ENCODE results near the gene HAUS5. TPM values are rescaled to one million over a fixed set of nuclear protein-coding genes. Genes with fewer than 3 reads are reported as not detected.

Gene HAUS5, protein sequence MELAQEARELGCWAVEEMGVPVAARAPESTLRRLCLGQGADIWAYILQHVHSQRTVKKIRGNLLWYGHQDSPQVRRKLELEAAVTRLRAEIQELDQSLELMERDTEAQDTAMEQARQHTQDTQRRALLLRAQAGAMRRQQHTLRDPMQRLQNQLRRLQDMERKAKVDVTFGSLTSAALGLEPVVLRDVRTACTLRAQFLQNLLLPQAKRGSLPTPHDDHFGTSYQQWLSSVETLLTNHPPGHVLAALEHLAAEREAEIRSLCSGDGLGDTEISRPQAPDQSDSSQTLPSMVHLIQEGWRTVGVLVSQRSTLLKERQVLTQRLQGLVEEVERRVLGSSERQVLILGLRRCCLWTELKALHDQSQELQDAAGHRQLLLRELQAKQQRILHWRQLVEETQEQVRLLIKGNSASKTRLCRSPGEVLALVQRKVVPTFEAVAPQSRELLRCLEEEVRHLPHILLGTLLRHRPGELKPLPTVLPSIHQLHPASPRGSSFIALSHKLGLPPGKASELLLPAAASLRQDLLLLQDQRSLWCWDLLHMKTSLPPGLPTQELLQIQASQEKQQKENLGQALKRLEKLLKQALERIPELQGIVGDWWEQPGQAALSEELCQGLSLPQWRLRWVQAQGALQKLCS
- 7.7 and 11.7 TPM in 2 replicates for total RNA-seq

DNA sequence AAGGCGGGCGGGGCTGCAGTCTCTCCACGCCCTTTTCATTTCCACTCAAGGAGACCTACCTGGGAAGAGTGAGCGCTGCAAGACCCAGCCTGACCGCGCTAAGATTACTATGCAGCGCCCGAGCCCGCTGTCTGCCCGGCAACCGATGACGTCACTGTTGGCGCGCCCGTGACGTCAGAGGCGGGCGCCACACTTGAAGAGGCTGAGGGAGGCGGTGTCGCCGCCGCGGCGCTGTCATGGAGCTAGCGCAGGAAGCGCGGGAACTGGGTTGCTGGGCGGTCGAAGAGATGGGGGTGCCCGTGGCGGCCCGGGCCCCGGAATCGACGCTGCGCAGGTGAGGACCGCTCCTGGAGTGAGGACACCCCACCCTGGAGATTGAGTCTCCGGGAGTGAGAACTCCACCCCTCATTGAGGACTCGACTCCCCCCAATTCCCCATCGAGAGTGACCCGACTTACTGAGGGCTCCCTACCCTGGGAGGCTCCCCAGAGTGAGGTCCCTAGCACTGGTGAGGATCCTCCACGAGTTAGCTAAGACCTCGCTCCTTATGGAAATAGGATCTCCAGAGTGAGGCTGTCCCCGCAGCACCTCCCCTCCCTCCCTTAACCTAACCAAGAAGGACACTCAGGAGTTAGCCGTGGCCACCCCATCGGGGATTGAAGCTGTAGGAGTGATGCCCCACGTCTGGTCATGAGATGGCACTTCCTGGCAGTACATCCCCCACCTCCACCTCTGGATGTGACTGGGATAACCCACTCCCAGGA, at the start of gene HAUS5:
HAUS5 (plus strand) TSS at position 177 of the 763 bp plus-strand sequence; CDS start at position 237, 60 bp downstream.

DNA sequence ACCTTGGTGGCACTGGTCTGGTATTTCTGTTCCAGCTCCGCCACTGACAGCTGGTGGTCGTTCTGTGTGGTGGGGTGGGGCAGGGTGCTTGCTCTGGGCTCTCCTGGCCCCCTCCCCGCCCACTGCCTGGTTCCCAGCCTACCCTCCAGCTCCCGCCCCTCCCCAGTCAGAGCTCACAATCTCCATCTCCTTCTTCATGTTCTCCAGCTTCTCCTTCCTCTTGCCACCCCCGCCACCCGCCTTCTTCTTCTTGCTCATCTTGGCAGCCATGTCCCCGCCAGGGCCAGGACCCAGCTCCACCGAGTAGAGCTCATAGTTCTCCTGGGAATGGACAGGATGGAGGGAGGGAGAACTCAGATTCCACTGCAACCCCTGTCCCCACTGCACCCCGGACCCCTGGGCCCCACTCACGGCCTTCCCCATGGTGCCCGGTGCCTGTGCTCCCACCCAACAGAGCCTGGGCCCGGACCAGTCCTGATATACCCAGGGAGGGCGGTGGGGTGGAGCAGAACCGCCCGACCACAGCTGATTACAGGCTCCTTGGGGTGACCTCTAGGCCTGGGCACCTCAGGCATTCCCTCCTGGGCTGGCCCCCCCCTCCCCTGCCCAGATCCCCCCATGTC, 49.2 kb upstream of the HAUS5 start, which contains the start of gene ATP4A:
ATP4A (minus strand) TSS at position 452 of the 623 bp plus-strand sequence; CDS start at position 423, 29 bp downstream.

DNA sequence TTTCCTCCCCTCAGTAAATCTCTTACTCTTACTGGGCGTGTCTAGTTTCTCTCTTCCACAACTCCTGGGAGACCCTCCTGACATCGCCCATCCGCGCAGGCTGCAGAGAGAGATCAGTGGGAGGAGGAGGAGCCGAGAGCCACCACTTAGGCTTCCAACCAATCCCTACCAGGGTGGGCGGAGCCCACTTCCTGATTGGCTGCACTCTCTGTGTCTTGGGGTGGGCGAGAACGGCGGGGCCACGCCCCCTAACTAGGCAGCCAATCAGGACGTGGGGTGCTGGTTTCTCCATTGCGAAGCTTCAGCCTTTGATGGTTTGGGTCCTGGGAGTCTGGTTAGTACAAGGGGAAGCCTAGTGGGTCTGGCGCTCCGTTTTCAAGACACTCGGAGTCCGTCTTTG, 26.7 kb upstream of the HAUS5 start, which contains the start of gene PMIS2:
PMIS2 (plus strand) TSS at position 326 of the 400 bp plus-strand sequence. CDS start 87 bp downstream, outside the sequence.

DNA sequence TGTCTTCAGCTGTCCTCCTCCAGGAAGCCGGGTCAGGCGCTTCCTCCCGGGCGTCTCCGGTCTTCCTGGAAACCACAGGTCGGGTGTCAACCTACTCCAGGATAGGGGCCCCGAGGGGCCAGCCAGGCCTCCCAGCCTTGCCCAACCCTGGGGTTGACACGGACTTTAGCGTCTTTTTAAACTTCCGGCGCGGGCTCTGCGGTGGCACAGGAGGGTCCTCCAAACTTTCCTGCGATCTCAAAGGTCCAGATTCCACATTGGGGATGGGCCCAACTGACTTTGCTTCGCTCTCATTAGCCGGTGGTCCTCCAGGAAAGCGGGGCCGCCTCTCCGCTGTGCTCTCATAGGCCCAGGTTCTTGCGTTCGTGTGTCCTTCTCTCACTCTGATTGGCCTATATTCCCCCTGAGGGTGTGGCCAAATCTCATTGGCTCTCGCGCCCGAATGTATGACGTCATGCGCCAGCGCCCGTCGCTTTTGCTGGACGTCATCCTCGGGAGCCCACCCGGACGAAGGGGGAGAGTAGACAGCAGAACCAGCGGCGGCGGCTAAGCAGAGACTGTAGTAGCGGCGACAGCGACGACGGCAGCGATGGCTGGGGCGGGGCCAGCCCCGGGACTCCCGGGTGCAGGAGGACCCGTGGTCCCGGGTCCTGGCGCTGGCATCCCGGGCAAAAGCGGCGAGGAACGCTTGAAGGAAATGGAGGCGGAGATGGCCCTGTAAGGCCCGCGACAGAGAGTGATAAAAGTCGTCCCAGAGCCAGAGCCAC, 16.2 kb downstream of the HAUS5 start, which contains the start of gene RBM42:
RBM42 (plus strand) TSS at position 472 of the 767 bp plus-strand sequence; CDS start at position 590, 118 bp downstream.

GRCh38 chr19:35641515-35642151, 29.1 kb downstream of the HAUS5 start, which contains the start of gene ETV2:
ETV2 (plus strand) TSS chr19:35641745; CDS start chr19:35642461, 716 bp downstream.

DNA sequence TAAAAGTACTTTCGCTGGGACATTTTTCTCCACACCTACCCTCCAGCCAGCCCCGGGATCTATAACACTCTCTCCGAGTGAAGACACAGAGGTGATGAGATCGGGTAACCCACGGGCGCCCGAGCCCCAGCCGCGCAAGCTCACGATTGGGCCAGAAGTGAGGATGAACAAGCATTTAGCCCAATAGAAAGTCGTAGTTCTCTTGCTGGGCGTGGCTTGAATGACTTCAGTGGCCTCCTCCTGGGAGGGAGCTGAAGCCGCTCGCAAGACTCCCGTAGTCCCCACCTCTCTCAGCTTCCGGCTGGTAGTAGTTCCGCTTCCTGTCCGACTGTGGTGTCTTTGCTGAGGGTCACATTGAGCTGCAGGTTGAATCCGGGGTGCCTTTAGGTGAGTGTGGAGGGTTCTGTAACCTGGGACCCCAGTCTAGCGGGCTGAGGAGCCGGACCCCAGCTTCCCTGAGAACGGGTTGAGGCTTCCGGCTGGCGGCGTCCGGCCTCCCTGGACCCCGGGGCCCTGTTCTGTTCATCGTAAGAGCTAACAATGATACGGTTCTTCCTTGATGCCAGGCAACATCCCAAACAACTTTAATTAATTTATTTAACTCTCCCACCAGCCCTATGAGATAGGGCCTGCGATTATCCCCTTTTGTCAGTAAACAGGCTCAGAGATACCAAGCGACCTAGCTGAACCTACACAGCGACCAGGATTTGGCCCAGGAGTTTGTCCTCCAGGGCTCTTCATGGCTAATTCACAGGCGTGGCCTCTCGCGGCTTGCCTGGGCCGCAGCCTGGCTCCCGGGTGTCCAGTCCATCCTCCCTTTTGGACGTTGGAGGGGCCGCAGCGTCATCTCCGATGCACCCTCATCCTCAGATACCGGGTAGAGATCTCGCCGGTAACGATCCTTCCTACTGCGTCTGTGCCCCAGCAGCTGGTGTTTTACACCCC, 35.8 kb downstream of the HAUS5 start, which contains the start of gene COX6B1:
COX6B1 (plus strand) TSS at position 307 of the 945 bp plus-strand sequence. CDS start 2,921 bp downstream, outside the sequence.

DNA sequence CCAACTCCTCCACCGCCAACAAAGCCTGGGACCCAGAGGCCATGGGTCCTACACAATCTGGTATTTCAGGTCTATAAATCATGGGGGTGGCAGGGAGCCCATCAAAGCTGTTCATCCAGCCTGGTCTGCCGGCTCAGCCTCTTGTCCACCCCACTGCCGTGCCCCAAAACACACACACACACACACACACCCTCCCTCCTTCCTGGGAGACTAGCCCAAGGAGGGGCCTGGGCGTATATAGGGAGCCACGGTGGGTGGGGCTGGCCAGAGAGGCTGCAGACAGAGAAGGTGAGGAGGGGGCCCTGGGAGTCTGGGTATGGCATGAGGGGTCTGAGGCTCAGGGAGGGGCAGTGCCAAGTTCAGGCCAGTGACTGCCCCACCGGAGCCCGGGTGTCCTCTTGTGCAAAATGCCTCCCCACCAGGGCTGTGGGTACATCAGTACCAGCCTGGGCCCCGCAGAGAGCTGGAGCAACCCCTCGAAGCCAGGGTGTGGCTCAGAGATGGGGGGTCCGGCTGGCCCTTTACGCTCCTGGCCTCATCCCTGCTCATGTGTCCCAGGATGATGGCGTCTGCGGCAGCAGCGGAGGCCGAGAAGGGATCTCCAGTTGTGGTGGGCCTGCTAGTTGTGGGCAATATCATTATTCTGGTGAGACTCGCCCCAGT, 53.8 kb downstream of the HAUS5 start, which contains the start of gene UPK1A:
UPK1A (plus strand) TSS at position 267 of the 663 bp plus-strand sequence; CDS start at position 563, 296 bp downstream.

Other genes starting within 250 kb of the HAUS5 start
- gene GPR42, start 241.7 kb upstream of the HAUS5 start, total RNA-seq = not detected in 2 replicates
- gene FFAR2, start 164.5 kb upstream of the HAUS5 start, total RNA-seq = not detected in 2 replicates
- gene KRTDAP, start 122.3 kb upstream of the HAUS5 start, total RNA-seq = not detected in 2 replicates
- gene DMKN, start 99.1 kb upstream of the HAUS5 start, total RNA-seq = not detected in 2 replicates
- not detected in 2 replicates for gene SBSN, start 84.4 kb upstream of the HAUS5 start, total RNA-seq
- not detected in 2 replicates for gene GAPDHS, start 79.3 kb upstream of the HAUS5 start, total RNA-seq
- gene TMEM147, start 67.1 kb upstream of the HAUS5 start, total RNA-seq = 41.4 and 53.8 TPM in 2 replicates
- gene ATP4A, start 49.1 kb upstream of the HAUS5 start, total RNA-seq = not detected in 2 replicates
- not detected in 2 replicates for gene PMIS2, start 26.6 kb upstream of the HAUS5 start, total RNA-seq
- 55.2 and 59.3 TPM in 2 replicates for gene RBM42, start 16.3 kb downstream of the HAUS5 start, total RNA-seq
- 0.14 TPM in 1 of 2 replicates, not detected in the other for gene ETV2, start 29.0 kb downstream of the HAUS5 start, total RNA-seq
- 183 and 197 TPM in 2 replicates for gene COX6B1, start 35.6 kb downstream of the HAUS5 start, total RNA-seq
- gene UPK1A, start 53.8 kb downstream of the HAUS5 start, total RNA-seq = not detected in 2 replicates
- gene ZBTB32, start 91.8 kb downstream of the HAUS5 start, total RNA-seq = not detected in 2 replicates
- 10.0 and 12.7 TPM in 2 replicates for gene KMT2B, start 105.3 kb downstream of the HAUS5 start, total RNA-seq
- gene IGFLR1, start 129.7 kb downstream of the HAUS5 start, total RNA-seq = 0.53 and 1.1 TPM in 2 replicates
- gene U2AF1L4, start 132.7 kb downstream of the HAUS5 start, total RNA-seq = 3.5 and 5.4 TPM in 2 replicates
- gene PSENEN, start 132.9 kb downstream of the HAUS5 start, total RNA-seq = 15.8 and 22.6 TPM in 2 replicates
- gene LIN37, start 135.8 kb downstream of the HAUS5 start, total RNA-seq = 8.5 and 9.6 TPM in 2 replicates
- gene HSPB6, start 144.3 kb downstream of the HAUS5 start, total RNA-seq = 0.53 and 0.65 TPM in 2 replicates
- gene PROSER3, start 145.4 kb downstream of the HAUS5 start, total RNA-seq = 9.2 and 10.3 TPM in 2 replicates
- 4.0 and 5.7 TPM in 2 replicates for gene ARHGAP33, start 162.8 kb downstream of the HAUS5 start, total RNA-seq
- gene PRODH2, start 200.1 kb downstream of the HAUS5 start, total RNA-seq = not detected in 2 replicates
- gene NPHS1, start 239.8 kb downstream of the HAUS5 start, total RNA-seq = not detected in 2 replicates
- gene KIRREL2, start 244.2 kb downstream of the HAUS5 start, total RNA-seq = not detected in 2 replicates